Measurements from ENCODE around the gene NLRP6. TPM values are rescaled to one million over a fixed set of nuclear protein-coding genes. Genes with fewer than 3 reads are reported as not detected.

The NLRP6 gene
- total RNA-seq, 1 experiment from 2014 or later: not detected

DNA sequence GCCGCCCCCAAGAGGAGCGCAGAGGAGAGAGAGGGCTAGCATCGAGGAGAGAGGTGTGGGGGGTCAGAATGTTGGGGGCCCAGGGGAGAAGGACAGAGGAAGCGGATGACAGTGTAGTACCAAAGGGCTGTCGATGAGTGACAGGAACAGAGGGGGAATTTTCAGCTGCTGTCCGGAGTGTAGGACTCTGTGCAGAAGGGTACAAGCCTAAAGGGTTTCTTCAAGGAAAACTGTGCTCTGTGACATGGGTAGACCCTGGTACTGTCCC lies 5.3 kb upstream of the NLRP6 start:
- H3K9me3 Mint-ChIP-seq: peaks cover 3 to 5% of the 10 kb centered on the region in 2 experiments; a peak in 3 of 5 replicates
- Histone ChIP-seq H3K9me3 (ENCODE audit: control insufficient read depth, low read depth, low read length) (no peaks in the 10 kb centered on the region), H3T11ph (ENCODE audit: low read length) (no peak overlapping the region), H2BK15ac (ENCODE audit: low read depth, low read length) (no peak overlapping the region), H4K91ac (ENCODE audit: insufficient read length, low read depth, low read length) (no peak overlapping the region), H4K20me1 (ENCODE audit: control insufficient read depth, insufficient read depth, insufficient read length) (no peaks in the 10 kb centered on the region), H3K27ac (ENCODE audit: insufficient read length, low read depth, low read length) (no peak overlapping the region), H2BK120ac (ENCODE audit: low read depth, low read length, poor library complexity, severe bottlenecking) (no peak overlapping the region), H3K79me2 (ENCODE audit: insufficient read depth, low read length) (no peaks in the 10 kb centered on the region), H3K14ac (ENCODE audit: insufficient read depth, low read length) (no peak overlapping the region), H4K8ac (replicated peaks; ENCODE audit: insufficient read length, low read depth, low read length) (no peak overlapping the region), H3K23ac (ENCODE audit: insufficient read length, low read depth, low read length) (no peak overlapping the region), H2AFZ (ENCODE audit: low read length) (no peak overlapping the region), H3K27me3 (ENCODE audit: insufficient read depth, low read length) (no peaks in the 10 kb centered on the region), H2BK12ac (ENCODE audit: insufficient read length, low read depth, low read length) (no peak overlapping the region), H3K79me1 (ENCODE audit: insufficient read depth, low read depth, low read length, poor library complexity, severe bottlenecking) (no peaks in the 10 kb centered on the region), H3K4me1 (ENCODE audit: insufficient read depth, low read length) (peaks cover 6% of the 10 kb centered on the region), H3K4ac (ENCODE audit: low read depth, low read length) (no peak overlapping the region), H2BK5ac (ENCODE audit: insufficient read length, low read length) (no peak overlapping the region), H3K9ac (ENCODE audit: extremely low read depth, insufficient read length, low read length) (no peak overlapping the region), H2AK5ac (ENCODE audit: insufficient read length, low read length) (no peak overlapping the region), H3K56ac (ENCODE audit: insufficient read length, low read depth, low read length) (no peak overlapping the region), H3K4me2 (ENCODE audit: insufficient read depth, insufficient read length, low read length) (no peak overlapping the region), H3K23me2 (ENCODE audit: insufficient read length, low read depth, low read length, poor library complexity, severe bottlenecking) (no peaks in the 10 kb centered on the region), H2BK20ac (ENCODE audit: low read depth, low read length, poor library complexity, severe bottlenecking) (no peak overlapping the region), H3K18ac (ENCODE audit: insufficient read length, low read depth, low read length) (no peak overlapping the region), H4K5ac (ENCODE audit: insufficient read length, low read depth, low read length) (no peak overlapping the region)
- H3K27me3 Mint-ChIP-seq (ENCODE audit: low read depth): peaks cover 11% of the 10 kb centered on the region
- DNase-seq: no peak
- H3K27ac Mint-ChIP-seq: peak overlapping the region in 1 of 3 experiments; percentile 48; a peak in 1 of 7 replicates
- no CpG with 5 or more reads among the region's 6 CpGs for WGBS (ENCODE audit: extremely low coverage, insufficient read length, low lambda C conversion rate)
- no peak overlapping the region for H3K4me3 Mint-ChIP-seq
- H3K36me3 Mint-ChIP-seq (ENCODE audit: insufficient read depth in 1 of 3, low read depth in 3 of 3): no peaks in the 10 kb centered on the region; a peak in 1 of 7 replicates
- TF ChIP-seq, protein P1, sequence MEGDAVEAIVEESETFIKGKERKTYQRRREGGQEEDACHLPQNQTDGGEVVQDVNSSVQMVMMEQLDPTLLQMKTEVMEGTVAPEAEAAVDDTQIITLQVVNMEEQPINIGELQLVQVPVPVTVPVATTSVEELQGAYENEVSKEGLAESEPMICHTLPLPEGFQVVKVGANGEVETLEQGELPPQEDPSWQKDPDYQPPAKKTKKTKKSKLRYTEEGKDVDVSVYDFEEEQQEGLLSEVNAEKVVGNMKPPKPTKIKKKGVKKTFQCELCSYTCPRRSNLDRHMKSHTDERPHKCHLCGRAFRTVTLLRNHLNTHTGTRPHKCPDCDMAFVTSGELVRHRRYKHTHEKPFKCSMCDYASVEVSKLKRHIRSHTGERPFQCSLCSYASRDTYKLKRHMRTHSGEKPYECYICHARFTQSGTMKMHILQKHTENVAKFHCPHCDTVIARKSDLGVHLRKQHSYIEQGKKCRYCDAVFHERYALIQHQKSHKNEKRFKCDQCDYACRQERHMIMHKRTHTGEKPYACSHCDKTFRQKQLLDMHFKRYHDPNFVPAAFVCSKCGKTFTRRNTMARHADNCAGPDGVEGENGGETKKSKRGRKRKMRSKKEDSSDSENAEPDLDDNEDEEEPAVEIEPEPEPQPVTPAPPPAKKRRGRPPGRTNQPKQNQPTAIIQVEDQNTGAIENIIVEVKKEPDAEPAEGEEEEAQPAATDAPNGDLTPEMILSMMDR (conservative IDR thresholded peaks at IDR 0.05): no peak
- peaks cover 36 to 42% of the 10 kb centered on the region in 2 experiments for H3K4me1 Mint-ChIP-seq

All from H9 (cell line).